Activated CD8-positive, alpha-beta T cell treated with anti-CD3 and anti-CD28 coated beads for 36 hours (primary cell): ENCODE data around the gene DCTN5. TPM values are rescaled to one million over a fixed set of nuclear protein-coding genes. Genes with fewer than 3 reads are reported as not detected.

Experiments used
- ATAC-seq: fragments of 200-7000 bp; cut with Tn5 transposase; one replicate; pipeline ENCODE4 v1.10.0; 2021; ENCODE audit warnings: mild to moderate bottlenecking, moderate library complexity
- CTCF ChIA-PET: fragments of 350-600 bp; sonication (Branson Sonifier 250); formaldehyde crosslinking; loops from one replicate; lab custom pipeline; 2021; ENCODE audit warnings: antibody characterized with exemption; lab: Charles Lee
- POLR2A ChIA-PET: fragments of 350-600 bp; sonication (Branson Sonifier 250); formaldehyde crosslinking; loops from one replicate; lab custom pipeline; 2021; ENCODE audit warnings: antibody characterized with exemption; lab: Charles Lee
- DNase-seq: peaks from one replicate; pipeline ENCODE4 v3.0.0-alpha.2; 2020
- H3K27ac Mint-ChIP-seq: one replicate; pipeline ENCODE4 v1.8.0; 2021; ENCODE audit warnings: mild to moderate bottlenecking, mixed read lengths
- H3K27me3 Mint-ChIP-seq: one replicate; pipeline ENCODE4 v1.8.0; 2021; ENCODE audit warnings: mixed read lengths
- H3K36me3 Mint-ChIP-seq: one replicate; pipeline ENCODE4 v1.8.0; 2021; ENCODE audit warnings: low read depth, mixed read lengths
- H3K4me1 Mint-ChIP-seq: one replicate; pipeline ENCODE4 v1.8.0; 2021; ENCODE audit warnings: low read depth, mixed read lengths
- H3K4me3 Mint-ChIP-seq: one replicate; pipeline ENCODE4 v1.8.0; 2021; ENCODE audit warnings: mild to moderate bottlenecking, moderate library complexity, mixed read lengths
- H3K9me3 Mint-ChIP-seq: one replicate; pipeline ENCODE4 v1.8.0; 2021; ENCODE audit warnings: mixed read lengths
- intact Hi-C: fragments of 100-400 bp; cut with micrococcal nuclease; formaldehyde crosslinking; loops from one replicate; pipeline ENCODE4 v1.10.0; 2022
- total RNA-seq, 2 experiments: library from RNA; stranded (reverse); gene quantifications; one replicate each; pipeline ENCODE4 v1.2.3, GENCODE V29; 2021
- TF ChIP-seq, protein P1 (sequence below): fragments of 200-600 bp; IDR thresholded peaks from one replicate; pipeline ENCODE4 v1.8.0; 2022; ENCODE audit warnings: antibody characterized with exemption, mild to moderate bottlenecking

Gene DCTN5
- 10 to 100 TPM; 51.3 to 54.1 TPM for total RNA-seq

DNA sequence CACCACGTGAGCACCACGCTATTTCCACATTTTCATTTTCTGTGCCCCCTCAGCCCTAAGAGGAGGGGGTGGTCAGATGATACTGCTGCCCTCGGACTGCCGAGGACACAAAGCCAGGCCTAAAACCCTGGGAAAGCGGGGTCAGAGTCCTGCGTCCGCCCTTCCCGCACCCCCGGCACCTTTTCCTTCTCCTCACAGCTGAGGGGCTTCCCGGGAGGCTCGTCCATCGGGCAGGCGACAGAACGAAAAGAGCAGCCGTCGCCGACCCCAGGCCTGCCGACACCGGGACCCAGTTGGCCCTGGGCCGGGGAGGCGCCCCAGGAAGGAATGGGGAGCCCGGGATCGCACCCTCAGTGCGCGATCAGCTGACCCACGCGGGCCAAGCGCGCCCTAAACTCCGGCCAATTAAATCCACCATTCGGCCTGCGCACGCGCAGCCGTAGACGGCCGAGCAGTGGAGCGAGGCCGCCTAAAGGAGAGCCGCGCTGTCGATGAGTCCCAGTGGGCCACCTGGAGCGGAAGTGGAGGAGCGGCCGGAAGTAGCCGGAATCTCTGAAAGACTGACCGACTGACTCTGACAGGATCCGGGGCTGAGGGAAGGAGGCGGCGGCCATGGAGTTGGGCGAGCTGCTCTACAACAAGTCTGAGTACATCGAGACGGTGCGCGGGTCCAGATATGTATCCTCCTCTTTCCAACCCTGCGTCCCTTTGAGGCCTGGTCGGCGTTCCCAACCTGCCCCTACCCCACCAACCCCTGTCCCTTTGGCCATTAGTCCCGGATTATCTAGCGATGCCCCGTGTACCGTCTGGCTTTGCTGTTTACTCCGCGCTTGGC, at the start of gene DCTN5, which contains the start of gene PALB2:
DCTN5 (plus strand) TSS at position 536 of the 835 bp plus-strand sequence; CDS start at position 613, 77 bp downstream.
PALB2 (minus strand) TSS at position 380 of the 835 bp plus-strand sequence; CDS start at position 227, 153 bp downstream.
- TF ChIP-seq, protein P1, sequence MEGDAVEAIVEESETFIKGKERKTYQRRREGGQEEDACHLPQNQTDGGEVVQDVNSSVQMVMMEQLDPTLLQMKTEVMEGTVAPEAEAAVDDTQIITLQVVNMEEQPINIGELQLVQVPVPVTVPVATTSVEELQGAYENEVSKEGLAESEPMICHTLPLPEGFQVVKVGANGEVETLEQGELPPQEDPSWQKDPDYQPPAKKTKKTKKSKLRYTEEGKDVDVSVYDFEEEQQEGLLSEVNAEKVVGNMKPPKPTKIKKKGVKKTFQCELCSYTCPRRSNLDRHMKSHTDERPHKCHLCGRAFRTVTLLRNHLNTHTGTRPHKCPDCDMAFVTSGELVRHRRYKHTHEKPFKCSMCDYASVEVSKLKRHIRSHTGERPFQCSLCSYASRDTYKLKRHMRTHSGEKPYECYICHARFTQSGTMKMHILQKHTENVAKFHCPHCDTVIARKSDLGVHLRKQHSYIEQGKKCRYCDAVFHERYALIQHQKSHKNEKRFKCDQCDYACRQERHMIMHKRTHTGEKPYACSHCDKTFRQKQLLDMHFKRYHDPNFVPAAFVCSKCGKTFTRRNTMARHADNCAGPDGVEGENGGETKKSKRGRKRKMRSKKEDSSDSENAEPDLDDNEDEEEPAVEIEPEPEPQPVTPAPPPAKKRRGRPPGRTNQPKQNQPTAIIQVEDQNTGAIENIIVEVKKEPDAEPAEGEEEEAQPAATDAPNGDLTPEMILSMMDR, result no peak
- Mint-ChIP-seq H3K36me3 (peaks cover 31% of the 10 kb centered on the region), H3K4me3 (peak within 1 kb of the TSS; percentile 100), H3K4me1 (peaks cover 27% of the 10 kb centered on the region), H3K27me3 (no peaks in the 10 kb centered on the region), H3K9me3 (no peaks in the 10 kb centered on the region), H3K27ac (peak within 1 kb of the TSS; percentile 97)
- ChIA-PET CTCF (interaction anchor here (1.2 kb wide), 1 partner anchor 29 kb away, joined by 3 read pairs; no protein-coding TSS in a partner anchor), POLR2A (interaction anchor here (0.5 to 2.4 kb wide), 14 partner anchors 10 to 206 kb away, joined by 3 to 10 read pairs (median 4); partner anchors contain the start of genes EARS2, NDUFAB1, PLK1 and UBFD1)
- ATAC-seq (peak; percentile 99), DNase-seq (peak; percentile 94)
- intact Hi-C loops, result no loop called here

DNA sequence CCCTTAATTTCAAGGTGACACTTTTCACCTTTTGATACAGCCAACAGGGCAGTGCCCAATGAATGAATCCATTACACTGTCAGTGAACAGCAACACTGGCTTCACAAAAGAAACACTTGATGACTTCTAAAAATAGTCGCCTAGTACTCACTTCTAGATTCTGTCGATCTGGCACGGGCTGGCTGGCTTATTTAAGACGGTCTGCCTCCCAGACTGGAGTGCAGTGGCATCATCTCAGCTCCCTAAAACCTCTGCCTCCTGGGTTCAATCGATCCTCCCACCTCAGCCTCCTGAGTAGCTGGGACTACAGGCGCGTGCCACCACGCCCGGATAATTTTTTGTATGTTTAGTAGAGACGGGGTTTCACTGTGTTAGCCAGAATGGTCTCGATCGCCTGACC, 47.1 kb upstream of the DCTN5 start:
- H3K9me3 Mint-ChIP-seq, result no peaks in the 10 kb centered on the region
- H3K4me1 Mint-ChIP-seq, result peaks cover 27% of the 10 kb centered on the region
- no peak for DNase-seq
- CTCF ChIA-PET, result interaction anchor here (1.0 kb wide), 1 partner anchor 34 kb away, joined by 3 read pairs; no protein-coding TSS in a partner anchor
- peaks cover 19% of the 10 kb centered on the region for H3K36me3 Mint-ChIP-seq
- H3K4me3 Mint-ChIP-seq, result peak overlapping the region; percentile 21
- H3K27ac Mint-ChIP-seq, result no peak overlapping the region
- no peak for ATAC-seq
- H3K27me3 Mint-ChIP-seq, result no peaks in the 10 kb centered on the region
- intact Hi-C loops, result no loop called here
- TF ChIP-seq, protein P1, result no peak
- POLR2A ChIA-PET, result no interaction called here

DNA sequence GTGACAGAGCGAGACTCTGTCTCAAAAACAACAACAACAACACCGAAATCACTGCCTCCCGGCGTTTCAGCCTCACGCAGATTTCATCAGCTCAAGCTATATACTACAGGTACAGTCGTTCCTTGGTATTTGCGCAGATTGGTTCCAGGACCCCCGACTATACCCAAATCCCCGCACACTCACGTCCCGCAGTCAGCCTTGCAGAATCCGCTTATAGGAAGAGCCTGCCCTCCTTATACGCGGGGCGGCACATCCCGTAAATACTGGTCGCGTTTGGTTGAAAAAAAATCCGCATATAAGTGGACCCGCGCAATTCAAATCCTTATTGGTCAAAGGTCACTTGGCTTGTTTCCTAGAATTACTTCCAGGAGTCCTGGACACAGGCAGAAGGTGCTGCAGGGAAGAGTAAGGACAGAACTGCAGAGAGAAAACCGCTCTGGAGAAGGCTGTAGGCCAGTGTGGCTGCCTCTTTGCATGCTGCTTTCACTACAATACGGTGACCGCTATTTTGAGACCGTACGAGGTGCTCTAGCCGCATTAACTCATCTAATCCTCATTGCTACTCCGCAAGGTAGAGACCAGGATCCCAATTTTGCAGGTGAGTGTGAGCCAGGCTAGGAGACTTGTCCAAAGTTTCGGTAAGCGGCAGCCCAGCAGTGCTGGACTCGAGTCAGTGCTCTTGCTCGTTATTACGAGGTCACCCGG, 45.9 kb upstream of the DCTN5 start:
- Mint-ChIP-seq H3K27ac (peak overlapping the region; percentile 71), H3K27me3 (no peaks in the 10 kb centered on the region), H3K36me3 (peaks cover 16% of the 10 kb centered on the region), H3K4me3 (peak overlapping the region; percentile 85), H3K4me1 (peaks cover 27% of the 10 kb centered on the region), H3K9me3 (no peaks in the 10 kb centered on the region)
- ChIA-PET CTCF (interaction anchor here (1.8 to 2.1 kb wide), 2 partner anchors 9 to 132 kb away, joined by 4 to 11 read pairs; no protein-coding TSS in a partner anchor), POLR2A (interaction anchor here (0.7 to 2.0 kb wide), 3 partner anchors 10 to 46 kb away, joined by 3 to 5 read pairs (median 4); partner anchors contain the start of genes DCTN5 and PALB2)
- ATAC-seq (no peak), DNase-seq (peak; percentile 5)
- intact Hi-C loops, result no loop called here
- TF ChIP-seq, protein P1, result no peak

DNA sequence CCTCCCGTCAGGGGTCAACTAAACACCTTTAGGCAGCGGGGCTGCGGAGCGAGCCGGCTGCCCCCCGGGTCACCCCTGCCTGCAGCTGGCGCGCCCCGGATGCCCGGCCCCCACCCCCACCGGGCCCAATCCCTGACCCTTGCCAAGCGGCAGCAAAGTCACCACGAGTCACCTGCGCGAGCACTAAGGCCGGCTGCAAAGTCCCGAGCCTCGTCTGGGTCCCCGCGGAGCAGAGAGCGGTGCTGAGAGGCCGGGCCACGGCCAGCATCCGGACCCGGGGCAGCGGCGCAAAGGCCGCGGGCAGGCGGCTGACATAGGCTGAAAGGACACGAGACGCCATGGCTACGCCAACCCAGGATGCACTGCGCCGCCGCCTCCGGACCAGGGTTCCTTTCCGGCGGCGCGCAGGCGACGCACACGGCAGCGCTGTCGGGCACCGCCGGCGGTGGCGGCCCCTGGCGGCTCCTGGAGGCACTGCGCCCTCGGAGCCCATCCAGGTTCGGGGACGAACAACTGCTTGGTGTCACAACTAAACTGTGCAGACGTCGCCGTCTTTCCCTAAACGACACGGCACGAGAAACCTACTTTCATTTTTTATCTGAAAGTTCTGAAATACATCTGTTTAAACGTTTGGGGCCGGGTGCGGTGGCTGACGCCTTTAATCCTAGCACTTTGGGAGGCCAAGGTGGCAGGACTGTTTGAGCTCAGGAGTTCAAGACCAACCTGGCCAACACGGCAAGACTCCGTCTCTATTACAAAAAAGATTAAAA, 45.1 kb upstream of the DCTN5 start, which contains the start of gene NDUFAB1:
NDUFAB1 (minus strand) TSS at position 366 of the 770 bp plus-strand sequence; CDS start at position 340, 26 bp downstream.
- DNase-seq (peak; percentile 93), ATAC-seq (peak; percentile 99)
- Mint-ChIP-seq H3K27ac (peak within 1 kb of the TSS; percentile 82), H3K4me1 (peaks cover 27% of the 10 kb centered on the region), H3K9me3 (no peaks in the 10 kb centered on the region), H3K27me3 (no peaks in the 10 kb centered on the region), H3K4me3 (peak within 1 kb of the TSS; percentile 85), H3K36me3 (peaks cover 13% of the 10 kb centered on the region)
- TF ChIP-seq, protein P1, result peak; percentile 95
- POLR2A ChIA-PET, result interaction anchor here (0.6 to 2.4 kb wide), 4 partner anchors 9 to 502 kb away, joined by 3 to 7 read pairs (median 5); partner anchors contain the start of genes DCTN5, PALB2 and PLK1
- CTCF ChIA-PET, result interaction anchor here (0.6 to 2.2 kb wide), 20 partner anchors 9 to 414 kb away, joined by 3 to 11 read pairs (median 5); partner anchors contain the start of genes EARS2 and UBFD1
- intact Hi-C loops, result no loop called here
